Measurements from ENCODE around the gene SLC39A13. TPM values are rescaled to one million over a fixed set of nuclear protein-coding genes. Genes with fewer than 3 reads are reported as not detected.

SLC39A13 gene
- total RNA-seq, 4 donors from 2014 or later = 19.9 to 56.9 (median 43.1) TPM

- H3K9me3 ChIP-seq = no peaks in the 10 kb centered on the region
- TF ChIP-seq CTCF (IDR thresholded peaks at IDR 0.05) (no peak), POLR2A (IDR thresholded peaks at IDR 0.05) (no peak)
- H3K27me3 ChIP-seq = no peaks in the 10 kb centered on the region
- no peaks in the 10 kb centered on the region for H3K36me3 ChIP-seq
- no peak overlapping the region for H3K4me3 ChIP-seq
- DNase-seq = no peak
- H3K27ac ChIP-seq = no peak overlapping the region
- in situ Hi-C loops (cut with MboI; ENCODE audit: low pct_ligation_motif_present in 1 of 4, low pct_unique_long_range_greater_than_20kb in 1 of 4, low sequenced_read_pairs in 3 of 4) (no loop called here), intact Hi-C loops (cut with DNase I; ENCODE audit: low total_unique reads) (no loop called here)
- no peaks in the 10 kb centered on the region for H3K4me1 ChIP-seq
- 91 to 93% methylated on average over 5 to 9 of the region's 9 CpGs for WGBS, 2 donors (ENCODE audit: low coverage in 1 of 2)
Observed at GRCh38 chr11:47446833-47447232, 38.4 kb downstream of the SLC39A13 start.

- 90% methylated on average over 8 of the region's 12 CpGs; no CpG with 5 or more reads in 1 of the 2 donors for WGBS, 2 donors (ENCODE audit: low coverage in 1 of 2)
- H3K36me3 ChIP-seq = no peaks in the 10 kb centered on the region
- DNase-seq = no peak
- no peaks in the 10 kb centered on the region for H3K27me3 ChIP-seq
- no peaks in the 10 kb centered on the region for H3K9me3 ChIP-seq
- in situ Hi-C loops (cut with MboI; ENCODE audit: low pct_ligation_motif_present in 1 of 4, low pct_unique_long_range_greater_than_20kb in 1 of 4, low sequenced_read_pairs in 3 of 4) = no loop called here
- no peaks in the 10 kb centered on the region for H3K4me1 ChIP-seq
- intact Hi-C loops (cut with DNase I; ENCODE audit: low total_unique reads) = no loop called here
- TF ChIP-seq POLR2AphosphoS5 (IDR thresholded peaks at IDR 0.05) (no peak), POLR2A (IDR thresholded peaks at IDR 0.05) (no peak), EP300 (IDR thresholded peaks at IDR 0.05; ENCODE audit: low read depth) (no peak), CTCF (IDR thresholded peaks at IDR 0.05) (no peak)
- no peak overlapping the region for H3K27ac ChIP-seq
- H3K4me3 ChIP-seq = no peak overlapping the region
Observed at GRCh38 chr11:47447906-47448305, 39.5 kb downstream of the SLC39A13 start.

GRCh38 chr11:47448566-47449427, 40.4 kb downstream of the SLC39A13 start, which contains the start of gene RAPSN:
RAPSN (minus strand) TSS chr11:47449136; CDS start chr11:47448964, 172 bp downstream.
- Histone ChIP-seq H3K36me3 (no peaks in the 10 kb centered on the region), H3K9me3 (no peaks in the 10 kb centered on the region), H3K27me3 (no peaks in the 10 kb centered on the region), H3K27ac (no peak within 1 kb of the TSS), H3K4me1 (no peaks in the 10 kb centered on the region), H3K4me3 (no peak within 1 kb of the TSS)
- no peak for TF ChIP-seq EP300 (IDR thresholded peaks at IDR 0.05; ENCODE audit: low read depth)
- intact Hi-C loops (cut with DNase I; ENCODE audit: low total_unique reads) (no loop called here), in situ Hi-C loops (cut with MboI; ENCODE audit: low pct_ligation_motif_present in 1 of 4, low pct_unique_long_range_greater_than_20kb in 1 of 4, low sequenced_read_pairs in 3 of 4) (no loop called here)
- no peak for DNase-seq
- 88% methylated on average over 31 of the region's 32 CpGs; no CpG with 5 or more reads in 1 of the 2 donors for WGBS, 2 donors (ENCODE audit: low coverage in 1 of 2)

- WGBS, 2 donors (ENCODE audit: low coverage in 1 of 2) = 89% methylated on average over 8 of the region's 8 CpGs; no CpG with 5 or more reads in 1 of the 2 donors
- intact Hi-C loops (cut with DNase I; ENCODE audit: low total_unique reads) = no loop called here
- TF ChIP-seq EP300 (IDR thresholded peaks at IDR 0.05; ENCODE audit: low read depth) = no peak
- no peak for TF ChIP-seq CTCF (IDR thresholded peaks at IDR 0.05)
- no peak for TF ChIP-seq POLR2AphosphoS5 (IDR thresholded peaks at IDR 0.05)
- no peak for TF ChIP-seq POLR2A (IDR thresholded peaks at IDR 0.05)
Observed at GRCh38 chr11:47449541-47449940, 41.2 kb downstream of the SLC39A13 start.

More at GRCh38 chr11:47449541-47449940, 41.2 kb downstream of the SLC39A13 start:
- H3K36me3 ChIP-seq = no peaks in the 10 kb centered on the region
- in situ Hi-C loops (cut with MboI; ENCODE audit: low pct_ligation_motif_present in 1 of 4, low pct_unique_long_range_greater_than_20kb in 1 of 4, low sequenced_read_pairs in 3 of 4) = no loop called here
- H3K27ac ChIP-seq = no peak overlapping the region
- no peak overlapping the region for H3K4me3 ChIP-seq
- DNase-seq = no peak
- H3K27me3 ChIP-seq = no peaks in the 10 kb centered on the region
- H3K4me1 ChIP-seq = peaks cover 0 to 3% (median 0%) of the 10 kb centered on the region in 4 donors
- no peaks in the 10 kb centered on the region for H3K9me3 ChIP-seq

Data from transverse colon (tissue), 4 donors.